GM21576 (cell line): ENCODE data around the gene HCST.
"Not testable (repeated sequence)": the region's sequence is repeated elsewhere in the genome, so short reads cannot be mapped to it uniquely, and the experiment has no call there.

Experiments used
- ATAC-seq: cut with Tn5 transposase; IDR thresholded peaks from one replicate; pipeline ENCODE4 v1.9.1; 2021; ENCODE audit warnings: mild to moderate bottlenecking, moderate library complexity; ENCODE audit not compliant: unreplicated experiment

HCST gene, protein sequence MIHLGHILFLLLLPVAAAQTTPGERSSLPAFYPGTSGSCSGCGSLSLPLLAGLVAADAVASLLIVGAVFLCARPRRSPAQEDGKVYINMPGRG

DNA sequence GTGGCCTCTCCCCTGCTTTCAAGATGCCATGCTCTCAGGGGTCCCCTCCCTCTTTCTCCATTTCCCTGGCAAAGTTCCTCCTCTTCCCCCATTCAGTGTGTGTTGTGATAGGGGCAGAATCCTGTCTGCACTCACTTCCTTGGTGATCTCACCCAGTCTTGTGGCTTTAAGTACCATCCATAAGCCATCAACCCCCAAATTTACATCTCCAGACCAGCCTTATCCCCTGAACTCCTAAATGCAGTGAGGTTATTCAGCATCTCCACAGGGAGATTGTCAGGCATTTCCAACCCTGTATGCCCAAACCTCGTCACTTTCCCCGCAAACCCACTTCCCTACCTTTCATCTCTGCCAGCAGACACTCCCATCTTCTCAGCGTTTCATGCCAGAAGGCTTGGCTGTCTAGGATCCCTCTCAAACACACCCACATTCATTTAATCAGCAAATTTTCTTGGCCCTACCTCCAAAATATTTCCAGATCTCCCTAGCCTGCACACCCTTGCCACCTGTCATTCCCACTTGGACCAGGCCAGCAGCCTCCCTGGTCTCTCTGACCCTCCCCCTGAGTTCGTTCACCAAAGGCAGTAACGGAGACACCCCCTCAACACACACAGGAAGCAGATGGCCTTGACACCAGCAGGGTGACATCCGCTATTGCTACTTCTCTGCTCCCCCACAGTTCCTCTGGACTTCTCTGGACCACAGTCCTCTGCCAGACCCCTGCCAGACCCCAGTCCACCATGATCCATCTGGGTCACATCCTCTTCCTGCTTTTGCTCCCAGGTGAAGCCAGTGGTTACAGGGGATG lies at the start of gene HCST:
Gene HCST, plus strand, starts transcription at position 676 of the 808 bp plus-strand sequence. Its CDS starts 65 bp downstream, at position 741.
- ATAC-seq, result no peak

DNA sequence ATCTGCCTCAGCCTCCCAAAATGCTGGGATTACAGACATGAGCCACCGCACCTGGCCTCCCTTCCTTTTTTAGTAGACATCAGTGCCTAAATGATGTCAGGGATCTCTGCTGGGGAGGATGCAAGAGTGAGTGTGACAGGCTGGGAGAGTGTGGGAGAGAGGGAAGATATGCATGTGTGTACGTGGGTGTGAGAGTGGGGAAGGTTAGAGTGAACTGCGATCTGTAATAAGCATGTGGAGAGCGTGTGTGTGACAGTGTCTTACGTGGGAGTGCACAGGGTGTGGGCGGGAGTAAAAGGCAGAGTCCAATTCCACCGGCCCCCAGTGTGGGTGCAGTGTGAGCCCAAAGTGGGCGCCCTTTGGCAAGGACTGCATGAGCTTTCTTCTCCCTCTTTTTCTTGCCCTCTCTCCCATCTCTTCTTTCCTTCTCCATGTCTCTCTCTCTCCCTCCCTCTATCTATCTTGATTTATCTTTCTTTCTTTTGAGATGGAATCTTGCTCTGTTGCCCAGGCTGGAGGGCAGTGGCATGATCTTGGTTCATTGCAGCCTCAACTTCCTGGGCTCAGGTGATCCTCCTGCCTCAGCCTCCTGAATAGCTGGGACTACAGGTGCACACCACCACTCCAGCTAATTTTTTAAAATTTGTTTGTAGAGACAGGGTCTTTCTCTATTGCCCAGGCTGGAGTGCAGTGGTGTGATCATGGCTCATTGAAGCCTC lies 49.1 kb upstream of the HCST start:
- ATAC-seq, result no peak

DNA sequence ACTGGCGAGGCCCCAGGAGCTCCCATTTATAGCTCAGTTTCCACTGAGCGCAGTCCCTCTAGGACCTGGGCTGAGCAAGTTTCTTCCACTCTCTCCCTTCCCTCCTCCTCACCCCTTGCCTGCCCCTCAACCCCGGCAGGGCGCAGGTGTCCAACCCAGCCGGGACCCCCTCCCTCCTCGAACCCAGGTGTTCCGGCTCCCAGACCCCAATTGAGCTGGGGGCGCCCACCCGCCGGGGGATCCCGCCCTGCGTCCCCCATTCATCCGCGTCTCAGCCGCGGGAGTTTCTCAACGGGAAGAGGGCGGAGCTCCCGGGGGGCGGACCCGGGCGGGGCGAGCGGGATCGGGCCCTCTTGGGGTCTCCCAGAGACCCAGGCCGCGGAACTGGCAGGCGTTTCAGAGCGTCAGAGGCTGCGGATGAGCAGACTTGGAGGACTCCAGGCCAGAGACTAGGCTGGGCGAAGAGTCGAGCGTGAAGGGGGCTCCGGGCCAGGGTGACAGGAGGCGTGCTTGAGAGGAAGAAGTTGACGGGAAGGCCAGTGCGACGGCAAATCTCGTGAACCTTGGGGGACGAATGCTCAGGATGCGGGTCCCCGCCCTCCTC lies 45.7 kb upstream of the HCST start, which contains the start of gene KIRREL2:
Gene KIRREL2, plus strand, starts transcription at position 366 of the 604 bp plus-strand sequence. Its CDS starts 209 bp downstream, at position 575.
- ATAC-seq, result no peak

DNA sequence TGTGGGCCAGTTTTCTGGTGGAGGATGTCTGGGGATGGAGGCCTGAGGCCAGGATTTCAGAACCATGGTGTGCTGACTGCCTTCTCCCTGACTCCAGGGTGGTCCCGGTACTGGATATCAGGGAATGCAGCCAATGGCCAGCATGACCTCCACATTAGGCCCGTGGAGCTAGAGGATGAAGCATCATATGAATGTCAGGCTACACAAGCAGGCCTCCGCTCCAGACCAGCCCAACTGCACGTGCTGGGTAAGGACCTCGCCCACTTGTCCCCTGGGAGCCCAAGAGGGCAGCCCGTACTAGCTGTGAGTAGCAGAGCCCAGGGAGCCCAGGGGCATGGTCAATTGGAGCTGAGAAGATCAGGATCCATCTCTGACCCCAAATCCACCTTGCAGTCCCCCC lies 44.0 kb upstream of the HCST start:
- no peak for ATAC-seq

DNA sequence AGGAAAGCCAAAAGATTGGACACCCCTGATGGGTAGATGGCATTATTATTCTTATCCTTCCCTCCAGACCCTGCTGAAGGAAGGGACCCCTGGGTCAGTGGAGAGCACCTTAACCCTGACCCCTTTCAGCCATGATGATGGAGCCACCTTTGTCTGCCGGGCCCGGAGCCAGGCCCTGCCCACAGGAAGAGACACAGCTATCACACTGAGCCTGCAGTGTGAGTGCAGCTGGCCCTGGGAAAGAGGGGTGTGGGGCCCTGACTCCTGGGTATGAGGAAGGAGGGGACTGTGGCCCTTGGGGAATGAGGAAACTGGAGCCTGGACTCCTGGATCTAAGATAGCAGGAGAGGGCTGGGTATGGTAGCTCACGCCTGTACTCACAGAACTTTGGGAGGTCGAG lies 42.9 kb upstream of the HCST start:
- no peak for ATAC-seq

DNA sequence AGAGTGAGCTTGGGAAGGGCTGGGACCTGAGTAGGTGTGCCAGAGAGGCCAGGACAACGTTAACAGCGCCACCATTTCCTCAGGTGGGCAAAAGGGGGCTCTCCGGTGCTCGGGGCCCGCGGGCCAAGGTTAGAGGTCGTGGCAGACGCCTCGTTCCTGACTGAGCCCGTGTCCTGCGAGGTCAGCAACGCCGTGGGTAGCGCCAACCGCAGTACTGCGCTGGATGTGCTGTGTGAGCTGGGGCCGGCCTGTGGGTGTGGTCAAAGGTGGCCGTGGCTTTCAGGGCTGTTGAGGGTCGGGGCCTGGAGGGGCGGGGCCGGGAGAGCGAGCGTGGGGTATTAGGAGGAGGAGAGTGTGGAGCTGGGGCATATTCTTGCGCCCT lies 41.9 kb upstream of the HCST start:
- ATAC-seq, result no peak

DNA sequence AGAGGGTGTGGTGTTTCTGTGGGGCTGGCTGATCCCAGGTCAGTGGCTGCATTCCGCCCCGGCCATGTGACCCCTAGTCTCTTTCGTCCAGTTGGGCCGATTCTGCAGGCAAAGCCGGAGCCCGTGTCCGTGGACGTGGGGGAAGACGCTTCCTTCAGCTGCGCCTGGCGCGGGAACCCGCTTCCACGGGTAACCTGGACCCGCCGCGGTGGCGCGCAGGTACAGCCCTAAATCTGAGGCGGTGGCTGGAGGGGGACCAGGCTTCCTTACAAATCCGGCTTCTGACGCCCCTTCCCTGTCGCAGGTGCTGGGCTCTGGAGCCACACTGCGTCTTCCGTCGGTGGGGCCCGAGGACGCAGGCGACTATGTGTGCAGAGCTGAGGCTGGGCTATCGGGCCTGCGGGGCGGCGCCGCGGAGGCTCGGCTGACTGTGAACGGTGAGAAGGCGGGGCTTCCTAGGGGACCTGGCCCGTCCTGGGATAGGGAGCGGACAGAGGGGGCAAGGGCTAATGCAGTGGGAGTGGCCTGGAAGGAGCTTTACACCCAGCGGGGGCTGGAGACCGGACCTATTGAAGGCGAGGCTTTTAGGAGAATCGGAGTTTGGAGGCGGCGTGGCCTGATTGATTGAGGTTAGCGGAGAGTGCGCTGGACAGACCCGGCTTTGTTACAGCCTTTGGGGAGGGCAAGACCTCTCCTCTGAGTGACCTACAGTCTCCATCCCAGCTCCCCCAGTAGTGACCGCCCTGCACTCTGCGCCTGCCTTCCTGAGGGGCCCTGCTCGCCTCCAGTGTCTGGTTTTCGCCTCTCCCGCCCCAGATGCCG lies 41.3 kb upstream of the HCST start:
- ATAC-seq, result no peak

DNA sequence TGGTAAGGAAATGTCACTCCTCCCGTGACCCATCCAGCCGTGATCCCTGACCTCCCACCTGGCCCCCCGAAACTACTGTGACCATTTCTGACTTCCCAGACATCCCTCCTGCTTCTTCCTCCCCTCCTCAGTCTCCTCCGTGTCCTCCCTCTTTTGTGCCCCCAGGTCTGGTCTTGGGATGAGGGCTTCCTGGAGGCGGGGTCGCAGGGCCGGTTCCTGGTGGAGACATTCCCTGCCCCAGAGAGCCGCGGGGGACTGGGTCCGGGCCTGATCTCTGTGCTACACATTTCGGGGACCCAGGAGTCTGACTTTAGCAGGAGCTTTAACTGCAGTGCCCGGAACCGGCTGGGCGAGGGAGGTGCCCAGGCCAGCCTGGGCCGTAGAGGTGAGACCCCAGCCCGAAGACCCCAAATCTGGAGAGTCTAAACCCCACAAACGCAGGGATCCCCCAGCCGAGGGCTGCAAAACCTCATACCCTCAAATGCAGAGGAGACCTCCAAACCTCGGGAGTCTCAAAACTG lies 40.6 kb upstream of the HCST start:
- no peak for ATAC-seq

DNA sequence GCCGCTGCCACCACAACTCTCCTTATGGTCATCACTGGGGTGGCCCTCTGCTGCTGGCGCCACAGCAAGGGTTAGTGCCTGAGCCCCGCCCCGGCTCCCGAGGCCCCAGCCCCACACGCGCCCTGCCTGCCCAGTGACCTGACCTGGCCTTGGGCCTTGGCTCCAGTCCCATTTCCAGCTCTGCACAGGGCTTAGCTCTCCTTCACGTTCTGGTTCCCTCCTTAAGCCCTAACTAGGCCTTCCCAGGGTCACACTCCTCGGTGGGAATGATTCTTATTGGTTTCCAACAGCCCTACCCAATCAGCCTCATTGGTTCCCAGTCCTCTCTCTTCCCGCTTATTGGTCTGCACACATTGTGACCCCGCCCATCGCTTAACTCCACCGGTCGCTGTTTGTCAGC lies 39.8 kb upstream of the HCST start:
- ATAC-seq, result no peak

DNA sequence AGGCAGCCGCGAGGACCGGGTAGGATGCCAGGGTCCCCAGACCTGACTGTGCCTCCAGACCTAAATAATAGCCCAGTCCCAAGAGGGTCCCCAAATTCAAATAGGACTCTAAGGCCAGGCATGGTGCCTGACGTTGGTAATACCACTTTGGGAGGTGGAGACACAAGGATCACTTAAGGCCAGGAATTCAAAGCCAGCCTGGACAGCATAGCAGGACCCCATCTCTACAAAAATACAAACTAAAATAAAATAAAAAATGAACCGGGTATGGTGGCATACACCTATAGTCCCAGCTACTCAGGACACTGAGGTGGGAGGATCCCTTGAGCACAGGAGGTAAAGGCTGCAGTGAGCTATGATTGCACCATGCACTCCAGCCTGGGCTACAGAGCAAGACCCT lies 39.3 kb upstream of the HCST start:
- ATAC-seq, result no peak

DNA sequence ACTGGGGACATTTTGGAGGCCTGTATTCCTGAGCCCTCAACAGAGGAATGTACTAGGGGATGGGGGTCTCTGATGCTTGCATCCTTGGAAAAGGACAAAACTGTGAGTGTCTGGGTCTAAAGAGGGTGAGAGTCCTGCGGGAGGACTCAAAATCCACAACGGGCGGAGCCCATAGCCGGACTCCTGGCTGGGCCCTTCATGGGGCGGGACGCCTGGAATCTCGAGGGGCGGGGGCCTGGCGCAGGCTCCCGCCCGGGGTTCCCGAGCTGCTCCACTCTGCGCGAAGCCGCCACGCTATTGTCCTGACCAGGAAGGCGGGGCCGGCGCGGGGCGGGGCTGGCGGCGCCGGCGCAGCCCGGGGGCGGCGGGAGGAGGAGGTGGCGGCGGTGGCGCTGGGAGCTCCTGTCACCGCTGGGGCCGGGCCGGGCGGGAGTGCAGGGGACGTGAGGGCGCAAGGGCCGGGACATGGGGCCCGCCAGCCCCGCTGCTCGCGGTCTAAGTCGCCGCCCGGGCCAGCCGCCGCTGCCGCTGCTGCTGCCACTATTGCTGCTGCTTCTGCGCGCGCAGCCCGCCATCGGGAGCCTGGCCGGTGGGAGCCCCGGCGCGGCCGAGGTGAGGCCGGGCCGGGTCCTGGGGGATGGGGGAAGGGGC lies 34.0 kb upstream of the HCST start, which contains the start of gene APLP1:
Gene APLP1, plus strand, starts transcription at position 403 of the 651 bp plus-strand sequence. Its CDS starts 63 bp downstream, at position 466.
- no peak for ATAC-seq

DNA sequence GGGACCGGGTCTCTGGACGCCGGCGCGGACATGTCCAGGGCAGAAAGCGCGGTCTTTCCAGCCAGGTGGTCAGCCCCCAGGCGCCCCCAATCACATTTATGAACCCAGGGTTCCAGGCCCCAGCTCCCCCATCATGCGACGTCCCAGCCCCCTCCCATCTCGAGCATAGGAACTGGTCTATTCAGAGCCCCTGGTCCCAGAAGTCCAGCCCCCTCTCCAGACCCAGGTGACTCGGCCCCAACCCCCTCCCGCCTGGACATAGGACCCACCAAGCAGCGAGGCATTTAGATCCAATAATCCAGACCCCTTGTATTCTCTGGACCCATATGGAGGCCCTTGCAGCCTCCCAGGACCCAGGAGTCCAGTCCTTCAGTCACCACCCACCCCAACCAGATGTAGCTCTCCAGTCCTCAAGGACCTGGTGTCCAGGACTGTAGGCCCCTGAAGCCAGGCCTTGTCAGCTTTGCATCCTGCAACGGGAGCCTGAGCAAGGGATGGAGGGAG lies 33.5 kb upstream of the HCST start:
- no peak for ATAC-seq

DNA sequence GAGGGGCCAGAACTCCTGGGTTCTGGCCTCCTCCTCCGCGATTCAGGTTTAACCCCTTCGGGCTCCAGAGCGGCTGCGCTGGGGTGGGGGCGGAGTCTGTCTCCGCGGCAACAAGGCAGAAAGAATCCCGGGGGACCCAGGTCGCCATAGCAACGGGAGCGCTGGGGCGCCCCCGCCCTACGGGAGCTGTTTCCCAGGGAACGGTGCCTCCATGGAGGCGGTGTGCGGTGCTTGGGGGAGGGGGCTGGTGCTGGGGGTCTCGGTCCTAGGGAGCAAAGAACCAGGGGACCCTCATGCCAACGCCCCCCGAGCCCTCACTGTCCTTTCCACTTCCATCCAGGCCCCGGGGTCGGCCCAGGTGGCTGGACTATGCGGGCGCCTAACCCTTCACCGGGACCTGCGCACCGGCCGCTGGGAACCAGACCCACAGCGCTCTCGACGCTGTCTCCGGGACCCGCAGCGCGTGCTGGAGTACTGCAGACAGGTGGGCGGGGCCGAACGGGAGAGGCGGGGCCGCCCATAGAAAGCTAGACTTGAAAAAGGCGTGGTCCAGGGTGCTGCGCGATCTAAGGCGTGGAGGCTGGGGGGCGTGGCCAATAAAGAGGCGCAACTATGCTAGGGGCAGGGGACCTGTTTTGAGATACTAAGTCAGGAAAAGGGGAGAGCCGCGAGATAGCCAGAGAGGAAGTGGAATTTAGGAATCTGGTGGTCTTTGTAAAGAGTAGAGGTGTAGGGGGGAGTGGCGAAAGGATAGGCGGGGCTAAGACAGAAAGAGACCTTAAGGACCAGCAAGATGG lies 32.8 kb upstream of the HCST start:
- ATAC-seq, result peak; percentile 58

DNA sequence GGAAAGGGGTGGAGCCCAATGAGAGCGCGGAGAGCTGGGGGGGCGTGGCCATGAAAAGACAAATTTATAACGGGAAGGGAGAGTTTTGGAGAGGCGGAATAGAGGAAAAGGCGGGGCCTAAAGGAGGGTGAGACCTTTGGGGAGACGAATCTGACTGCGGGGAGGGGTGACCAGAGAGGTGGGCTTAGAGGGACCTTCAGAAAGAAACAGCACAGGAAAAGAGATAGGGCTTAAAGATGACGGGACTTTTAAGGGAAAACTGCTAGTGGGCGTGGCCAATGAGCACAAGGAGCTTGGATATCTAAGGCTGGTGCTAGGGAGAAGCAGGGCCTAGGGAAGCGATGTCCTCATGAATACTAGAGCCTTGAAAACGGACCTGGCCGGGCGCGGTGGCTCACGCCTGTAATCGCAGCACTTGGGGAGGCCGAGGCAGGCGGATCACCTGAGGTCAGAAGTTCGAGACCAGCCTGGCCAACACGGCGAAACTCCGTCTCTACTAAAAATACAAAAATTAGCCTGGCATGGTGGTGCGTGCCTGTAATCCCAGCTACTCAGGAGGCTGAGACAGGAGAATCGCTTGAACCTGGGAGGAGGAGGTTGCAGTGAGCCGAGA lies 32.1 kb upstream of the HCST start:
- ATAC-seq, result not testable (repeated sequence)

DNA sequence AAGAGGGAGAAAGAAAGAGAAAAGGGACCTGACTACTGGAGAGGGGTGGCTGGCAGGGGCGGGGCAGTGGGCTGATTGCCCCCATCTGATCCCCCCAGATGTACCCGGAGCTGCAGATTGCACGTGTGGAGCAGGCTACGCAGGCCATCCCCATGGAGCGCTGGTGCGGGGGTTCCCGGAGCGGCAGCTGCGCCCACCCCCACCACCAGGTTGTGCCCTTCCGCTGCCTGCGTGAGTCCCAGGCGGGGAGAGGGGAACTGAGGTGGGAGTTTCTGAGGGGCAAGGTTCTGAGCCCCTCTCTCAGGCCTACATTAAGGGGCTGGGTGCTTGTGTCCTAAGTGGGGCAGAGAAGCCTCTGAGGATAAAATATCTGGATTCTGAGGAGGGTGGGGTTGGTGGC lies 31.5 kb upstream of the HCST start:
- ATAC-seq, result no peak

DNA sequence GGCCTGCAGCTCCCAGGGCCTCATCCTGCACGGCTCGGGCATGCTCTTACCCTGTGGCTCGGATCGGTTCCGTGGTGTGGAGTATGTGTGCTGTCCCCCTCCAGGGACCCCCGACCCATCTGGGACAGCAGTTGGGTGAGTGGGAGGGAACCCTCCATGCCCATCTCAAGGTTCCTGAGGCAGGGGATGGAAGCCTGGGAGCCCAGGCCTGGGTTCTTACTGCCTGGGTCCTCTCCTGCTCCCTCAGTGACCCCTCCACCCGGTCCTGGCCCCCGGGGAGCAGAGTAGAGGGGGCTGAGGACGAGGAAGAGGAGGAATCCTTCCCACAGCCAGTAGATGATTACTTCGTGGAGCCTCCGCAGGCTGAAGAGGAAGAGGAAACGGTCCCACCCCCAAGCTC lies 30.7 kb upstream of the HCST start:
- ATAC-seq, result no peak

DNA sequence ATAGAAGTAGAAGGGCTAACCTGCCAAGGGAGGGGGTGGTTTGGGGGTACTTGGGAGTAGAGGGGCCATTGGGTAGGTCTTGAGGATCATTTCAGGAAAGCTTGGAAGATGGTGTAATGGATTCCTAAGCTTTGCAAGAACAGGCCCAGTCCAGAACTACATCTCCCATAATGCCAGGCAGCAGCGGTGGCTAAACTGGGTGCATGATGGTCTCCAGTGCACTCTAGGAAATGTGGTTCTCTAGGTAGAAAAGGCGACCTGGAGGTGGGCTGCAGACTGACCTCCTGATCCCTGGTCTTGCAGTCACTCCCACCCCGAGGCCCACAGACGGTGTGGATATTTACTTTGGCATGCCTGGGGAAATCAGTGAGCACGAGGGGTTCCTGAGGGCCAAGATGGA lies 30.1 kb upstream of the HCST start:
- no peak for ATAC-seq

DNA sequence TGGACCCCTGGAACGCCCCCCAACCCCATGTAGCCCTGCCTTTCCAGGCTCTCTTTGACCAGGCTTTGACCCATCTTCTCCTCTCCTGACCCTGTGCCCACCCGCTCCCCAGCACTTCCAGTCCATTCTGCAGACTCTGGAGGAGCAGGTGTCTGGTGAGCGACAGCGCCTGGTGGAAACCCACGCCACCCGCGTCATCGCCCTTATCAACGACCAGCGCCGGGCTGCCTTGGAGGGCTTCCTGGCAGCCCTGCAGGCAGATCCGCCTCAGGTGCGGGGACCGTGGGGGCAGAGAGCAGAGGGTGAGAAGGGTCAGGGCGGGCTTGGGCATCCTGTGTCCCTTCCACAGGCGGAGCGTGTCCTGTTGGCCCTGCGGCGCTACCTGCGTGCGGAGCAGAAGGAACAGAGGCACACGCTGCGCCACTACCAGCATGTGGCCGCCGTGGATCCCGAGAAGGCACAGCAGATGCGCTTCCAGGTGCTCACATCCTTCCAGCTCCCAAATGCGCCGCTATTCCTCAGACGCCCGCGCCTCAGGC lies 27.9 kb upstream of the HCST start:
- ATAC-seq, result no peak
